SK-N-MC (cell line): ENCODE results near the gene GPR33.

ENCODE experiments used
- EZH2 ChIP-seq: fragments of 200-600 bp; sonication (generic); IDR thresholded peaks from one replicate; pipeline ENCODE4 v1.6.1; 2017; ENCODE audit warnings: antibody characterized with exemption
- POLR2AphosphoS5 ChIP-seq: IDR thresholded peaks from 2 replicates; pipeline ENCODE4 v1.6.1; 2012; ENCODE audit warnings: mild to moderate bottlenecking, low read depth, low read length, borderline replicate concordance

DNA sequence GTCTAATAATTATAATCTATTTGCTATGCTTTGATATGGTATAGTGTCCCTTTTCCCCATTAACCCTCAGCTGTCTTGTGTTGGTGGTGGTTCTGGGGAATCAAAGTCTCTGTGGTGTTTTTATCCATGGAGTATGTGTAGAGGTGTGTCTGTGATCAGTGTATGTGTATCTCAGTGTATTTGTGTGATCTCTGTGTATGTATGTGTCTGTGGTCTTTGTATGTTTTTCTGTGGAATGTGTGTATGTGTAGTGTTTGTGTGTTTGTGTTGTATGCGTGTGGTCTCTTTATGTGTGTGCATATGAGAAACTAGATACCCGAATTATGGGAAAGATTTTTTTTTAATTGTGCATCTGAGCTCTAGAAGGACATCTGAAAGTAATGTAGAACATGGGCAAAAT is 1.1 kb downstream of the GPR33 start:
- TF ChIP-seq POLR2AphosphoS5 (no peak), EZH2 (no peak)
